Parathyroid adenoma (tissue), 2 donors: ENCODE data around the gene C2orf42.

ENCODE experiments used
- H2AFZ ChIP-seq: fragments of 300-600 bp; sonication (generic); one replicate; pipeline ENCODE4 v1.7.0; 2017; ENCODE audit warnings: antibody characterized with exemption, mild to moderate bottlenecking
- H3K27ac ChIP-seq: fragments of 300-600 bp; sonication (generic); one replicate; pipeline ENCODE4 v1.7.0; 2017
- H3K27me3 ChIP-seq: fragments of 300-600 bp; sonication (generic); one replicate; pipeline ENCODE4 v1.7.0; 2017; ENCODE audit warnings: low read length; ENCODE audit not compliant: control insufficient read depth, insufficient read depth
- H3K36me3 ChIP-seq: fragments of 300-600 bp; sonication (generic); one replicate; pipeline ENCODE4 v1.7.0; 2017; ENCODE audit warnings: low read length; ENCODE audit not compliant: control insufficient read depth, insufficient read depth
- H3K4me1 ChIP-seq: fragments of 300-600 bp; sonication (generic); one replicate; pipeline ENCODE4 v1.7.0; 2017; ENCODE audit warnings: control low read depth
- H3K4me2 ChIP-seq: fragments of 300-600 bp; sonication (generic); one replicate; pipeline ENCODE4 v1.7.0; 2017; ENCODE audit warnings: low read length
- H3K4me3 ChIP-seq: fragments of 300-600 bp; sonication (generic); one replicate; pipeline ENCODE4 v1.7.0; 2017; ENCODE audit warnings: low read depth, low read length
- H3K79me2 ChIP-seq: fragments of 300-600 bp; sonication (generic); one replicate; pipeline ENCODE4 v1.7.0; 2017; ENCODE audit warnings: control low read depth
- H3K9ac ChIP-seq: fragments of 300-600 bp; sonication (generic); one replicate; pipeline ENCODE4 v1.7.0; 2017; ENCODE audit warnings: mild to moderate bottlenecking
- H3K9me3 ChIP-seq: fragments of 300-600 bp; sonication (generic); one replicate; pipeline ENCODE4 v1.7.0; 2017; ENCODE audit warnings: low read length; ENCODE audit not compliant: control insufficient read depth
- TF ChIP-seq, protein P1 (sequence below): fragments of 300-600 bp; sonication (generic); IDR thresholded peaks from one replicate; pipeline ENCODE4 v1.7.0; 2017; ENCODE audit warnings: antibody characterized with exemption, mild to moderate bottlenecking
- donor health status: primary hyperparathyroidism.

The C2orf42 gene

GRCh38 chr2:70144443-70145143 is 46.2 kb downstream of the C2orf42 start:
- Histone ChIP-seq H3K4me1 (peaks cover 19% of the 10 kb centered on the region), H3K9ac (no peak overlapping the region), H3K4me3 (no peak overlapping the region), H2AFZ (no peak overlapping the region), H3K79me2 (no peaks in the 10 kb centered on the region), H3K27ac (no peak overlapping the region), H3K36me3 (no peaks in the 10 kb centered on the region), H3K9me3 (no peaks in the 10 kb centered on the region), H3K27me3 (no peaks in the 10 kb centered on the region), H3K4me2 (no peak overlapping the region)
- TF ChIP-seq, protein P1, sequence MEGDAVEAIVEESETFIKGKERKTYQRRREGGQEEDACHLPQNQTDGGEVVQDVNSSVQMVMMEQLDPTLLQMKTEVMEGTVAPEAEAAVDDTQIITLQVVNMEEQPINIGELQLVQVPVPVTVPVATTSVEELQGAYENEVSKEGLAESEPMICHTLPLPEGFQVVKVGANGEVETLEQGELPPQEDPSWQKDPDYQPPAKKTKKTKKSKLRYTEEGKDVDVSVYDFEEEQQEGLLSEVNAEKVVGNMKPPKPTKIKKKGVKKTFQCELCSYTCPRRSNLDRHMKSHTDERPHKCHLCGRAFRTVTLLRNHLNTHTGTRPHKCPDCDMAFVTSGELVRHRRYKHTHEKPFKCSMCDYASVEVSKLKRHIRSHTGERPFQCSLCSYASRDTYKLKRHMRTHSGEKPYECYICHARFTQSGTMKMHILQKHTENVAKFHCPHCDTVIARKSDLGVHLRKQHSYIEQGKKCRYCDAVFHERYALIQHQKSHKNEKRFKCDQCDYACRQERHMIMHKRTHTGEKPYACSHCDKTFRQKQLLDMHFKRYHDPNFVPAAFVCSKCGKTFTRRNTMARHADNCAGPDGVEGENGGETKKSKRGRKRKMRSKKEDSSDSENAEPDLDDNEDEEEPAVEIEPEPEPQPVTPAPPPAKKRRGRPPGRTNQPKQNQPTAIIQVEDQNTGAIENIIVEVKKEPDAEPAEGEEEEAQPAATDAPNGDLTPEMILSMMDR = no peak

DNA sequence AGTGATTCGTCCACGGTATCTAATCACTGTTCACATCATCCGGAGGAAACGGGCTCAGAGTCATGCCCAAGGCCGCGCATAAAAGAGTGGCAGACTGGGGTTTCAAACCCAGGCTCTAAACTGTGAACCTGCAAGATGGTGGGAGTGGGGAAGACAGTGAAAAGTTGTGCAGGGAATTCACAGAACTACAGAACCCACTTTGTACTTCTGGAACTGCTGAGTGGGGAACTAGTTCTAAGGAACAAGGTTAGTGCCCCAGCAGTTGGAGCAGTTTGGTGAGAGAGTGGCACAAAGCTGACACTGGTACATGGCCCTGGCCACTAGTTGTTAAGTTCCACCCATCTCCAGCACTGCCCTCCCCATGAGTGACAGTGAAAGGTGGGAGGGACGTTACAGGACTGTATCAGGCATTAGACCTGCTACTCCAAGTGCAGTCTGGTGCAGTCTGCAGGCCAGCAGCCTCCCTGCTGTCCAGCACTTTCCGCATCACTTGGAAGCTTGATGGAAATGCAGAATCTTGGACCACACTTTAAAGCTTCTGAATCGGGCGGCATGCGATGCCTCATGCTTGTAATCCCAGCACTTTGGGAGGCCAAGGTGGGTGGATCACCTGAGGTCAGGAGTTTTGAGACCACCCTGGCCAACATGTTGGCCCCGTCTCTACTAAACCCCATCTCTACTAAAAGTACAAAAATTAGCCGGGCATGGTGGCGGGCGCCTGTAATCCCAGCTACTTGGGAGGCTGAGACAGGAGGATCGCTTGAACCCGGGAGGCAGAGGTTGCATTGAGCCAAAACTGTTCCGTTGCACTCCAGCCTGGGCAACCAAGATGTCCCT is 47.3 kb downstream of the C2orf42 start:
- H3K4me1 ChIP-seq = peaks cover 19% of the 10 kb centered on the region
- H3K27me3 ChIP-seq = no peaks in the 10 kb centered on the region
- H3K27ac ChIP-seq = peak overlapping the region; percentile 96
- H3K36me3 ChIP-seq = no peaks in the 10 kb centered on the region
- H3K79me2 ChIP-seq = no peaks in the 10 kb centered on the region
- TF ChIP-seq, protein P1 = no peak
- H3K9ac ChIP-seq = no peak overlapping the region
- peak overlapping the region; percentile 91 for H3K4me2 ChIP-seq
- no peaks in the 10 kb centered on the region for H3K9me3 ChIP-seq
- peak overlapping the region; percentile 81 for H3K4me3 ChIP-seq
- H2AFZ ChIP-seq = peak overlapping the region; percentile 78

GRCh38 chr2:70142590-70143313 is 48.1 kb downstream of the C2orf42 start:
- no peaks in the 10 kb centered on the region for H3K79me2 ChIP-seq
- H3K4me3 ChIP-seq = peak overlapping the region; percentile 81
- H3K27me3 ChIP-seq = no peaks in the 10 kb centered on the region
- no peaks in the 10 kb centered on the region for H3K9me3 ChIP-seq
- peak overlapping the region; percentile 96 for H3K27ac ChIP-seq
- peak overlapping the region; percentile 78 for H2AFZ ChIP-seq
- no peaks in the 10 kb centered on the region for H3K36me3 ChIP-seq
- H3K4me2 ChIP-seq = peak overlapping the region; percentile 91
- TF ChIP-seq, protein P1 = peak; percentile 97
- peaks cover 19% of the 10 kb centered on the region for H3K4me1 ChIP-seq
- no peak overlapping the region for H3K9ac ChIP-seq

DNA sequence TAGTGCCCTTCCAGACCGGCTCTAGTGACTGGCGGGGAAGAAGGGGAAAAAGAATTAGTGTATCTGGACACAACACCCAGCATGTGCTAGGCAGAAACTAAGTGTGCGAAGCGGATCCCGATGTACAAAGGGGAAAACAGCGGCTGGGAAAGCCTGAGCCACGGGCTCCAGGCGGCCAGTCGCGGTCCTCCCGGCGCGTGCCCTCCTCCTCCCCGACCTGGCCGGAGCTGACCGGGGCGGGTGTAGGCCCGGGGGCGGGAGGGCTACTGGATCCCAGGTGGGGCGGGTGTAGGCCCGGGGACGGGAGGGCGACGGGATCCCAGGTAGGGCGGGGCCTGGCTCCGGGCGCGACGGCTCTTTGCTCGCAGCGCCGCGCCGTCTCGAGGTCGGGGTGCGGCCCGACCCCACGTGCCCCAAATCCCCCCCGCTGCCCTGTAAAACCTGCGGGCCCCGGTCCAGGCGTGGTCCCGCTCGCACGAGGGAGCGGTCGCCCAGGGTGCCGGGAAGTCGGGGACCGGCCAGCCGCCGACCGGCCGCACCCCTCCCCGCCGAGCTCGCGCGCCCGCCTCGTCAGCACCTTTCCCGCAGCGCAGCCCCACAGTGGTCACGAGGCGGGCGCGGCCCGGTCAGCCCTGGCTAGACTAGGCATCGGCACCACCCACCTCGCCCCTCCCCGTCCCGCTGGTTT is 48.8 kb downstream of the C2orf42 start:
- Histone ChIP-seq H3K4me1 (peaks cover 19% of the 10 kb centered on the region), H3K9me3 (no peaks in the 10 kb centered on the region), H3K36me3 (no peaks in the 10 kb centered on the region), H3K9ac (peak overlapping the region; percentile 59), H3K27ac (peak overlapping the region; percentile 96), H3K4me2 (peak overlapping the region; percentile 55), H3K79me2 (no peaks in the 10 kb centered on the region), H3K4me3 (peak overlapping the region; percentile 45), H3K27me3 (no peaks in the 10 kb centered on the region), H2AFZ (peak overlapping the region; percentile 84)
- TF ChIP-seq, protein P1 = no peak
